Measurements from ENCODE around the gene THEM5.

THEM5 gene

GRCh38 chr1:151809290-151809984 lies 44.1 kb downstream of the THEM5 start:
- DNase-seq (ENCODE audit: low spot score) = no peak
- TF ChIP-seq, protein P1, sequence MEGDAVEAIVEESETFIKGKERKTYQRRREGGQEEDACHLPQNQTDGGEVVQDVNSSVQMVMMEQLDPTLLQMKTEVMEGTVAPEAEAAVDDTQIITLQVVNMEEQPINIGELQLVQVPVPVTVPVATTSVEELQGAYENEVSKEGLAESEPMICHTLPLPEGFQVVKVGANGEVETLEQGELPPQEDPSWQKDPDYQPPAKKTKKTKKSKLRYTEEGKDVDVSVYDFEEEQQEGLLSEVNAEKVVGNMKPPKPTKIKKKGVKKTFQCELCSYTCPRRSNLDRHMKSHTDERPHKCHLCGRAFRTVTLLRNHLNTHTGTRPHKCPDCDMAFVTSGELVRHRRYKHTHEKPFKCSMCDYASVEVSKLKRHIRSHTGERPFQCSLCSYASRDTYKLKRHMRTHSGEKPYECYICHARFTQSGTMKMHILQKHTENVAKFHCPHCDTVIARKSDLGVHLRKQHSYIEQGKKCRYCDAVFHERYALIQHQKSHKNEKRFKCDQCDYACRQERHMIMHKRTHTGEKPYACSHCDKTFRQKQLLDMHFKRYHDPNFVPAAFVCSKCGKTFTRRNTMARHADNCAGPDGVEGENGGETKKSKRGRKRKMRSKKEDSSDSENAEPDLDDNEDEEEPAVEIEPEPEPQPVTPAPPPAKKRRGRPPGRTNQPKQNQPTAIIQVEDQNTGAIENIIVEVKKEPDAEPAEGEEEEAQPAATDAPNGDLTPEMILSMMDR (IDR thresholded peaks at IDR 0.05; ENCODE audit: borderline replicate concordance, control extremely low read depth, extremely low read depth, insufficient read depth, missing control alignments) = no peak
- in situ Hi-C loops (cut with MboI; ENCODE audit: low sequenced_read_pairs, unreplicated experiment) = no loop called here

DNA sequence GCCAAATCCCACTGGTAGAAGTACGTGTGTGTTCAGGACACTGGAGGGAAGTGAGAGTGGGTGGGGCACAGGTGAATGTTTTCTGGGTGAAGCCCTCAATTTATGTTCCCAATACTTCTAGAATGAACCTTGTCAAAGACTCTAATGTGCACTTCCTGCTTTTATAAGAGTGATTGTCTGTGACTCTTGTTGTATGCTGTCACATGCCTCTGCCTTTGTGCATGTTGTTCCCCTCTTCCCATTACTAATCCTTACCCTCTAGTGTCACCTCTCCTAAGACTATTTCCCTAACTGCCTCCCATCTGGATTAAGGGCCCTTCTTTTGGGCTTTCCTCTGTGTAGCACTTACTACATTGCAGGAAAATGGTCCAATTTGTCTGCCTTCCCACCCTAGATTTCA lies 45.7 kb downstream of the THEM5 start:
- no peak for DNase-seq (ENCODE audit: low spot score)
- TF ChIP-seq, protein P1 (IDR thresholded peaks at IDR 0.05; ENCODE audit: borderline replicate concordance, control extremely low read depth, extremely low read depth, insufficient read depth, missing control alignments) = no peak
- in situ Hi-C loops (cut with MboI; ENCODE audit: low sequenced_read_pairs, unreplicated experiment) = no loop called here

- in situ Hi-C loops (cut with MboI; ENCODE audit: low sequenced_read_pairs, unreplicated experiment) = no loop called here
- TF ChIP-seq, protein P1 (IDR thresholded peaks at IDR 0.05; ENCODE audit: borderline replicate concordance, control extremely low read depth, extremely low read depth, insufficient read depth, missing control alignments) = no peak
- DNase-seq (ENCODE audit: low spot score) = no peak
Measured at GRCh38 chr1:151807131-151807530, 46.4 kb downstream of the THEM5 start.

- no peak for DNase-seq (ENCODE audit: low spot score)
- TF ChIP-seq, protein P1 (IDR thresholded peaks at IDR 0.05; ENCODE audit: borderline replicate concordance, control extremely low read depth, extremely low read depth, insufficient read depth, missing control alignments) = no peak
- in situ Hi-C loops (cut with MboI; ENCODE audit: low sequenced_read_pairs, unreplicated experiment) = no loop called here
Measured at GRCh38 chr1:151806170-151806569, 47.3 kb downstream of the THEM5 start.

- in situ Hi-C loops (cut with MboI; ENCODE audit: low sequenced_read_pairs, unreplicated experiment) = no loop called here
Measured at GRCh38 chr1:151805066-151805820, 48.3 kb downstream of the THEM5 start, which contains the start of gene LINGO4. TSS of gene LINGO4 (minus strand) at chr1:151805419. CDS start at chr1:151802704, 2,715 bp downstream.

GRCh38 chr1:151803915-151804314 lies 49.6 kb downstream of the THEM5 start:
- TF ChIP-seq, protein P1 (IDR thresholded peaks at IDR 0.05; ENCODE audit: borderline replicate concordance, control extremely low read depth, extremely low read depth, insufficient read depth, missing control alignments) = no peak
- DNase-seq (ENCODE audit: low spot score) = no peak
- in situ Hi-C loops (cut with MboI; ENCODE audit: low sequenced_read_pairs, unreplicated experiment) = no loop called here

More at GRCh38 chr1:151805066-151805820, 48.3 kb downstream of the THEM5 start, which contains the start of gene LINGO4:
- no peak for DNase-seq (ENCODE audit: low spot score)
- TF ChIP-seq, protein P1 (IDR thresholded peaks at IDR 0.05; ENCODE audit: borderline replicate concordance, control extremely low read depth, extremely low read depth, insufficient read depth, missing control alignments) = no peak

All from GM13976 (cell line).